Astrocyte (in vitro differentiated cells and primary cell): ENCODE measurements around the gene GMPR. TPM values are rescaled to one million over a fixed set of nuclear protein-coding genes. Genes with fewer than 3 reads are reported as not detected.

ENCODE experiments used
- DNase-seq: peaks from one replicate; pipeline ENCODE4 v3.0.0-alpha.2; 2010; ENCODE audit warnings: low read depth
- FAIRE-seq: peaks from 2 replicates; lab custom pipeline; 2011; peaks lifted over from hg19 to GRCh38; lab: Jason Lieb, UNC
- H2AFZ ChIP-seq: 2 replicates; pipeline ENCODE4 v1.6.0; 2012; ENCODE audit warnings: low read depth, low read length, inconsistent platforms
- H3K27ac ChIP-seq: 2 replicates; pipeline ENCODE4 v1.5.1; 2011; ENCODE audit warnings: low read depth, low read length, inconsistent platforms
- H3K27me3 ChIP-seq: 2 replicates; pipeline ENCODE4 v1.6.0; 2011; ENCODE audit warnings: low read length, inconsistent platforms; ENCODE audit not compliant: insufficient read depth
- H3K36me3 ChIP-seq: 2 replicates; pipeline ENCODE4 v1.5.1; 2011; ENCODE audit warnings: low read length, inconsistent platforms; ENCODE audit not compliant: insufficient read depth
- H3K4me1 ChIP-seq: 2 replicates; pipeline ENCODE4 v1.5.1; 2011; ENCODE audit warnings: low read length, inconsistent platforms; ENCODE audit not compliant: insufficient read depth
- H3K4me2 ChIP-seq: 2 replicates; pipeline ENCODE4 v1.6.0; 2012; ENCODE audit warnings: low read length, inconsistent platforms
- H3K4me3 ChIP-seq: 2 replicates; pipeline ENCODE4 v1.5.1; 2011; ENCODE audit warnings: low read depth, mild to moderate bottlenecking, low read length, inconsistent platforms; ENCODE audit not compliant: insufficient read depth
- H3K79me2 ChIP-seq: 2 replicates; pipeline ENCODE4 v1.6.0; 2012; ENCODE audit warnings: mild to moderate bottlenecking, low read length, inconsistent platforms; ENCODE audit not compliant: insufficient read depth
- H3K9ac ChIP-seq: 2 replicates; pipeline ENCODE4 v1.6.0; 2012; ENCODE audit warnings: mild to moderate bottlenecking, low read length, inconsistent platforms
- H3K9me3 ChIP-seq: 2 replicates; pipeline ENCODE4 v1.5.1; 2012; ENCODE audit warnings: low read depth, mild to moderate bottlenecking, low read length, inconsistent platforms; ENCODE audit not compliant: insufficient read depth
- H4K20me1 ChIP-seq: 2 replicates; pipeline ENCODE4 v1.6.0; 2012; ENCODE audit warnings: low read length, inconsistent platforms; ENCODE audit not compliant: insufficient read depth
- H3K27ac Mint-ChIP-seq: one replicate; pipeline ENCODE4 v1.8.0; 2021; ENCODE audit warnings: mild to moderate bottlenecking, mixed read lengths; ENCODE audit not compliant: unreplicated experiment
- H3K27me3 Mint-ChIP-seq: one replicate; pipeline ENCODE4 v1.8.0; 2021; ENCODE audit warnings: low read depth, mixed read lengths; ENCODE audit not compliant: unreplicated experiment
- H3K36me3 Mint-ChIP-seq: one replicate; pipeline ENCODE4 v1.8.0; 2021; ENCODE audit warnings: low read depth, mixed read lengths; ENCODE audit not compliant: unreplicated experiment
- H3K4me1 Mint-ChIP-seq: one replicate; pipeline ENCODE4 v1.8.0; 2021; ENCODE audit warnings: low read depth, mixed read lengths; ENCODE audit not compliant: unreplicated experiment
- H3K4me3 Mint-ChIP-seq: one replicate; pipeline ENCODE4 v1.8.0; 2021; ENCODE audit warnings: mild to moderate bottlenecking, moderate library complexity, mixed read lengths; ENCODE audit not compliant: unreplicated experiment
- H3K9me3 Mint-ChIP-seq: one replicate; pipeline ENCODE4 v1.8.0; 2021; ENCODE audit warnings: mild to moderate bottlenecking, mixed read lengths; ENCODE audit not compliant: unreplicated experiment
- EZH2 ChIP-seq: IDR thresholded peaks from 2 replicates; pipeline ENCODE4 v1.6.1; 2012; ENCODE audit warnings: mild to moderate bottlenecking, low read length, inconsistent platforms; ENCODE audit not compliant: insufficient read depth
- total RNA-seq: library from RNA; stranded (reverse); gene quantifications from 2 replicates; pipeline ENCODE4 v1.2.1, GENCODE V29; 2021
- TF ChIP-seq, protein P1 (sequence below): IDR thresholded peaks from 2 replicates; pipeline ENCODE4 v1.5.1; 2011; ENCODE audit warnings: low read depth, mild to moderate bottlenecking, inconsistent platforms, low read length, moderate library complexity; ENCODE audit not compliant: insufficient read depth

Gene GMPR
- total RNA-seq, 1 donor from 2014 or later = 2.0 TPM

DNA sequence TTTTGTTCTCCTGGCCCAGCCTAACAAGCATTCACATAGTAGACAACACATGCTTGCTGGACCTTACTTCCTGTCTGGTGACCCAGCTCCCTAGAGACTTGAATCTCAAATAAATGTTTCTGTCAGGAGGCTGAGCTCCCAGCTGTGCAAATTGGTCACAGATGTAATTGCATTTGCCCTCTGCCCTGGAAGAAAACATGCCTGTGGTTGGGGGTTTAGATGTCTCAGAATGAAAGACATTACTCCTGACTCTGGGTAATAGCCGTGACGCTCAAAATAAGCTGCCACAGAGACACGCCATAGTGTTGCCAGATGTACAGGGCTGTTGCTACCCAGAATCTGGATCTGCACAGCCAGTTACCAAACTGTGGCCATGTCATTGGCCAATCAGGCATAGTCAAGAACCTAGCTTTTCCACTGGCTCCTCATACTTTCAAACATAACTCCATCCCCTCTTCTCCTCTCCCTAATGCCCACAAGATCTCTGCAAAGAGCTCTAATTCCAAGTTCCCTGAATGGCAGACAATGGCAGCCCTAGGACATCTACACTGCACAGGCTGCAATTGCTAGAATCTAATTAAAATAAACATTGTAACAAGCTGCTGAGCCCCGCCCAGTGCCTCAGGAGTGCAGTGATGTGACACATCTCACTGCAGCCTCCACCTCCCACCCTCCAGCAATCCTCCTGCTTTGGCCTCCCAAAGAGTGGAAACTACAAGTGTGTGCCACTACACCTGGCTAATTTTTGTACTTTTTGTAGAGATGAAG, 32.8 kb upstream of the GMPR start:
- H3K4me3 ChIP-seq = no peak overlapping the region
- peak; percentile 96 for DNase-seq
- peaks cover 9% of the 10 kb centered on the region for H3K27me3 ChIP-seq
- Mint-ChIP-seq H3K36me3 (no peaks in the 10 kb centered on the region), H3K4me1 (peaks cover 10% of the 10 kb centered on the region), H3K27me3 (peaks cover 2% of the 10 kb centered on the region), H3K9me3 (no peaks in the 10 kb centered on the region), H3K4me3 (no peak overlapping the region), H3K27ac (peak overlapping the region; percentile 96)
- no peaks in the 10 kb centered on the region for H3K36me3 ChIP-seq
- H3K9ac ChIP-seq = peak overlapping the region; percentile 47
- FAIRE-seq = peak; percentile 37
- peak overlapping the region; percentile 11 for H2AFZ ChIP-seq
- TF ChIP-seq, protein P1, sequence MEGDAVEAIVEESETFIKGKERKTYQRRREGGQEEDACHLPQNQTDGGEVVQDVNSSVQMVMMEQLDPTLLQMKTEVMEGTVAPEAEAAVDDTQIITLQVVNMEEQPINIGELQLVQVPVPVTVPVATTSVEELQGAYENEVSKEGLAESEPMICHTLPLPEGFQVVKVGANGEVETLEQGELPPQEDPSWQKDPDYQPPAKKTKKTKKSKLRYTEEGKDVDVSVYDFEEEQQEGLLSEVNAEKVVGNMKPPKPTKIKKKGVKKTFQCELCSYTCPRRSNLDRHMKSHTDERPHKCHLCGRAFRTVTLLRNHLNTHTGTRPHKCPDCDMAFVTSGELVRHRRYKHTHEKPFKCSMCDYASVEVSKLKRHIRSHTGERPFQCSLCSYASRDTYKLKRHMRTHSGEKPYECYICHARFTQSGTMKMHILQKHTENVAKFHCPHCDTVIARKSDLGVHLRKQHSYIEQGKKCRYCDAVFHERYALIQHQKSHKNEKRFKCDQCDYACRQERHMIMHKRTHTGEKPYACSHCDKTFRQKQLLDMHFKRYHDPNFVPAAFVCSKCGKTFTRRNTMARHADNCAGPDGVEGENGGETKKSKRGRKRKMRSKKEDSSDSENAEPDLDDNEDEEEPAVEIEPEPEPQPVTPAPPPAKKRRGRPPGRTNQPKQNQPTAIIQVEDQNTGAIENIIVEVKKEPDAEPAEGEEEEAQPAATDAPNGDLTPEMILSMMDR = no peak
- TF ChIP-seq EZH2 = no peak
- H3K9me3 ChIP-seq = no peaks in the 10 kb centered on the region
- H3K4me1 ChIP-seq = peaks cover 16% of the 10 kb centered on the region
- H3K27ac ChIP-seq = peak overlapping the region; percentile 70
- H3K79me2 ChIP-seq = no peaks in the 10 kb centered on the region
- H4K20me1 ChIP-seq = no peaks in the 10 kb centered on the region
- H3K4me2 ChIP-seq = peak overlapping the region; percentile 55

DNA sequence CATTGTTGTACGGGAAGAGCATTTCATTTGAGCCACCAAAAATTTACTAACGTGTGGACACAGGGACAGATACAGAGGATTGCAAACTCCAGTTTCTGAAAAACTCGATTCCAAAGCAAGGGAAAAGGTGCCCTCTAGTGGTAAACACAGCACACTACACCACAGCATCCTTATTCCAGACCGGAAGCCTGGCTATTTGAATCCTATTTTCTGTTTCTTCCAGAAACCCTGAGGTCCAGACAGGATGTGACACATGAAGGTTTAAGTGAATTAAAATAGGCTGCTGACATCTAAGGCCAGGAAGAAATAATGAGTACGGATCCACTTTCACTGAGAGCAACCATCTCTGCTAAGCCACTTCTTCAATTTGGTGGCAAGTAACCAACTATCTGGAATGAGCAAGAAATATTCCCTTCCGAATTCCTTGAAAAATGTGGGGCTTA, 31.8 kb upstream of the GMPR start:
- Histone ChIP-seq H3K4me2 (peak overlapping the region; percentile 24), H4K20me1 (no peaks in the 10 kb centered on the region), H3K36me3 (no peaks in the 10 kb centered on the region), H3K4me1 (peaks cover 13% of the 10 kb centered on the region), H2AFZ (peak overlapping the region; percentile 33), H3K9me3 (no peaks in the 10 kb centered on the region), H3K79me2 (no peaks in the 10 kb centered on the region), H3K27me3 (peaks cover 5% of the 10 kb centered on the region), H3K9ac (peak overlapping the region; percentile 32), H3K27ac (peak overlapping the region; percentile 16), H3K4me3 (no peak overlapping the region)
- Mint-ChIP-seq H3K4me3 (no peak overlapping the region), H3K27me3 (peaks cover 2% of the 10 kb centered on the region), H3K36me3 (no peaks in the 10 kb centered on the region), H3K9me3 (no peaks in the 10 kb centered on the region), H3K27ac (no peak overlapping the region), H3K4me1 (peaks cover 10% of the 10 kb centered on the region)
- no peak for TF ChIP-seq EZH2
- TF ChIP-seq, protein P1 = peak; percentile 100
- FAIRE-seq (peak; percentile 56), DNase-seq (peak; percentile 78)

DNA sequence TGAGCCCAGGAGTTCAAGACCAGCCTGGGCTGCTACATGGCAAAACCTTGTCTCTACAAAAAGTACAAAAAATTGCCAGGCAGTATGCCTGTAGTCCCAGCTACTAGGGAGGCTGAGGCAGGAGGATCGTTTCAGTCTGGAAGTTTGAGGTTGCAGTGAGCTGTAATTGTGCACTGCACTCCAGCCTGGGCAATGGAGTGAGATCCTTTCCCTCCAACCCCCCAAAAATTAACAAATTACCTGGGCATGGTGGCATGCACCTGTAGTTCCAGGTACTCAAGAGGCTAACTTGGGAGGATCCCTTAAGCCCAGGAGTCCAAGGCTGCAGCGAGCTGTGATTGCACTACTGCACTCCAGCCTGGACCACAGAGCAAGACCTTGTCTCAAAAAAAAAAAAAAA, 29.4 kb upstream of the GMPR start:
- no peak overlapping the region for H3K9ac ChIP-seq
- peaks cover 5% of the 10 kb centered on the region for H3K27me3 ChIP-seq
- H3K4me3 ChIP-seq = no peak overlapping the region
- H3K79me2 ChIP-seq = no peaks in the 10 kb centered on the region
- Mint-ChIP-seq H3K27me3 (peaks cover 2% of the 10 kb centered on the region), H3K36me3 (no peaks in the 10 kb centered on the region), H3K9me3 (no peaks in the 10 kb centered on the region), H3K4me3 (no peak overlapping the region), H3K4me1 (peaks cover 10% of the 10 kb centered on the region), H3K27ac (no peak overlapping the region)
- DNase-seq = no peak
- no peaks in the 10 kb centered on the region for H3K9me3 ChIP-seq
- no peak overlapping the region for H3K4me2 ChIP-seq
- TF ChIP-seq EZH2 = no peak
- TF ChIP-seq, protein P1 = no peak
- no peaks in the 10 kb centered on the region for H3K36me3 ChIP-seq
- H3K27ac ChIP-seq = no peak overlapping the region
- no peaks in the 10 kb centered on the region for H4K20me1 ChIP-seq
- H3K4me1 ChIP-seq = peaks cover 13% of the 10 kb centered on the region
- no peak for FAIRE-seq
- H2AFZ ChIP-seq = no peak overlapping the region
